Coronary artery (tissue), 2 donors: Measurements from ENCODE around the gene DAPK1.

Experiments
- DNase-seq: peaks from one replicate; pipeline ENCODE4 v3.0.0-alpha.2; 2017; ENCODE audit warnings: low spot score
- H3K27ac ChIP-seq, 2 donors: fragments of 200-600 bp; sonication (generic); one replicate each; pipeline ENCODE4 v1.5.1; 2016 to 2019
- H3K4me3 ChIP-seq: fragments of 200-600 bp; sonication (generic); 2 replicates; pipeline ENCODE4 v1.5.1; 2016; ENCODE audit warnings: mild to moderate bottlenecking, moderate library complexity
- CTCF ChIP-seq: fragments of 200-600 bp; sonication (generic); IDR thresholded peaks from one replicate; pipeline ENCODE4 v1.5.1; 2019; ENCODE audit warnings: antibody characterized with exemption

DAPK1 gene

GRCh38 chr9:87497604-87498045 is at the start of gene DAPK1:
Gene DAPK1, plus strand, starts transcription at chr9:87497867. Its CDS starts 1,211 bp downstream, at chr9:87499078.
- no peak for DNase-seq
- Histone ChIP-seq H3K4me3 (peak within 1 kb of the TSS; percentile 85), H3K27ac (peak within 1 kb of the TSS; percentile 64 to 72)
- TF ChIP-seq CTCF, result no peak

GRCh38 chr9:87451149-87451548 is 46.5 kb upstream of the DAPK1 start:
- no peak overlapping the region for H3K27ac ChIP-seq
- H3K4me3 ChIP-seq, result no peak overlapping the region
- no peak for TF ChIP-seq CTCF
- DNase-seq, result no peak

GRCh38 chr9:87455407-87455806 is 42.3 kb upstream of the DAPK1 start:
- H3K27ac ChIP-seq, result no peak overlapping the region
- H3K4me3 ChIP-seq, result no peak overlapping the region
- DNase-seq, result no peak
- TF ChIP-seq CTCF, result no peak

- no peak for TF ChIP-seq CTCF
- no peak for DNase-seq
- no peak overlapping the region for H3K4me3 ChIP-seq
These were observed 36.4 kb upstream of the DAPK1 start for GRCh38 chr9:87461256-87461655.

GRCh38 chr9:87464110-87464991 is 33.3 kb upstream of the DAPK1 start:
- no peak overlapping the region for H3K27ac ChIP-seq
- no peak overlapping the region for H3K4me3 ChIP-seq
- DNase-seq, result no peak
- TF ChIP-seq CTCF, result no peak

More at GRCh38 chr9:87461256-87461655, 36.4 kb upstream of the DAPK1 start:
- H3K27ac ChIP-seq, result no peak overlapping the region

- H3K27ac ChIP-seq, result no peak overlapping the region
- no peak for TF ChIP-seq CTCF
- H3K4me3 ChIP-seq, result no peak overlapping the region
- no peak for DNase-seq
These were observed 32.7 kb upstream of the DAPK1 start for GRCh38 chr9:87464992-87465378.

- H3K4me3 ChIP-seq, result no peak overlapping the region
- no peak for DNase-seq
- TF ChIP-seq CTCF, result no peak
These were observed 31.9 kb upstream of the DAPK1 start for GRCh38 chr9:87465816-87466215.

More at GRCh38 chr9:87465816-87466215, 31.9 kb upstream of the DAPK1 start:
- no peak overlapping the region for H3K27ac ChIP-seq
